ENCODE measurements around the gene MARK4. TPM values are rescaled to one million over a fixed set of nuclear protein-coding genes. Genes with fewer than 3 reads are reported as not detected.
"Not testable (repeated sequence)": the region's sequence is repeated elsewhere in the genome, so short reads cannot be mapped to it uniquely, and the experiment has no call there.

The MARK4 gene
- total RNA-seq, 1 donor from 2014 or later, result 36.6 TPM

- intact Hi-C loops (cut with DNase I), result loop anchor here (2.0 kb wide), 1 partner anchor 29 kb away; no protein-coding TSS in a partner anchor
- peak; percentile 89 for DNase-seq (ENCODE audit: low spot score)
These were observed 72.6 kb downstream of the MARK4 start for GRCh38 chr19:45323671-45324081.

GRCh38 chr19:45324349-45324907 lies 73.4 kb downstream of the MARK4 start:
- intact Hi-C loops (cut with DNase I), result no loop called here
- DNase-seq (ENCODE audit: low spot score), result no peak

- DNase-seq (ENCODE audit: low spot score), result no peak
- intact Hi-C loops (cut with DNase I), result loop anchor here (5.0 kb wide), 1 partner anchor 75 kb away; the partner anchor contains the start of gene MARK4
These were observed 76.5 kb downstream of the MARK4 start for GRCh38 chr19:45327404-45328143.

GRCh38 chr19:45331411-45331810 lies 80.3 kb downstream of the MARK4 start:
- intact Hi-C loops (cut with DNase I), result no loop called here
- no peak for DNase-seq (ENCODE audit: low spot score)

GRCh38 chr19:45333609-45334303 lies 82.7 kb downstream of the MARK4 start:
- intact Hi-C loops (cut with DNase I), result no loop called here
- DNase-seq (ENCODE audit: low spot score), result no peak

GRCh38 chr19:45334881-45335280 lies 83.8 kb downstream of the MARK4 start:
- DNase-seq (ENCODE audit: low spot score), result not testable (repeated sequence)
- intact Hi-C loops (cut with DNase I), result loop anchor here (5.0 kb wide), 1 partner anchor 433 kb away; no protein-coding TSS in a partner anchor

- DNase-seq (ENCODE audit: low spot score), result no peak
- intact Hi-C loops (cut with DNase I), result loop anchor here (5.0 kb wide), 1 partner anchor 434 kb away; no protein-coding TSS in a partner anchor
These were observed 85.7 kb downstream of the MARK4 start for GRCh38 chr19:45336696-45337251.

- intact Hi-C loops (cut with DNase I), result loop anchor here (5.0 to 10.0 kb wide), 2 partner anchors 145 to 437 kb away; no protein-coding TSS in a partner anchor
- no peak for DNase-seq (ENCODE audit: low spot score)
These were observed 88.6 kb downstream of the MARK4 start for GRCh38 chr19:45339629-45340028.

GRCh38 chr19:45340232-45340898 lies 89.3 kb downstream of the MARK4 start, which contains the start of gene KLC3:
TSS of gene KLC3 (plus strand) at chr19:45340750. CDS start at chr19:45345542, 4,792 bp downstream.
- DNase-seq (ENCODE audit: low spot score), result no peak
- intact Hi-C loops (cut with DNase I), result loop anchor here (10.0 kb wide), 1 partner anchor 146 kb away; no protein-coding TSS in a partner anchor

- DNase-seq (ENCODE audit: low spot score), result no peak
- intact Hi-C loops (cut with DNase I), result loop anchor here (10.0 kb wide), 1 partner anchor 146 kb away; no protein-coding TSS in a partner anchor
These were observed 89.9 kb downstream of the MARK4 start for GRCh38 chr19:45340899-45341453.

GRCh38 chr19:45342911-45343310 lies 91.8 kb downstream of the MARK4 start:
- DNase-seq (ENCODE audit: low spot score), result no peak
- intact Hi-C loops (cut with DNase I), result loop anchor here (10.0 kb wide), 1 partner anchor 148 kb away; no protein-coding TSS in a partner anchor

- intact Hi-C loops (cut with DNase I), result loop anchor here (10.0 kb wide), 1 partner anchor 150 kb away; no protein-coding TSS in a partner anchor
These were observed 93.8 kb downstream of the MARK4 start for GRCh38 chr19:45344621-45345505.

GRCh38 chr19:45345506-45345860 lies 94.4 kb downstream of the MARK4 start:
- no peak for DNase-seq (ENCODE audit: low spot score)
- intact Hi-C loops (cut with DNase I), result loop anchor here (10.0 kb wide), 1 partner anchor 151 kb away; no protein-coding TSS in a partner anchor

More at GRCh38 chr19:45344621-45345505, 93.8 kb downstream of the MARK4 start:
- DNase-seq (ENCODE audit: low spot score), result no peak

- intact Hi-C loops (cut with DNase I), result loop anchor here (10.0 kb wide), 1 partner anchor 152 kb away; no protein-coding TSS in a partner anchor
- DNase-seq (ENCODE audit: low spot score), result no peak
These were observed 95.4 kb downstream of the MARK4 start for GRCh38 chr19:45346449-45346848.

GRCh38 chr19:45347570-45348366 lies 96.7 kb downstream of the MARK4 start:
- no peak for DNase-seq (ENCODE audit: low spot score)
- intact Hi-C loops (cut with DNase I), result loop anchor here (10.0 kb wide), 1 partner anchor 153 kb away; no protein-coding TSS in a partner anchor

GRCh38 chr19:45348367-45349125 lies 97.5 kb downstream of the MARK4 start:
- intact Hi-C loops (cut with DNase I), result loop anchor here (10.0 kb wide), 1 partner anchor 154 kb away; no protein-coding TSS in a partner anchor
- DNase-seq (ENCODE audit: low spot score), result no peak
